HG03439 (cell line): ENCODE measurements around the gene MEIS2.
"Not testable (repeated sequence)": the region's sequence is repeated elsewhere in the genome, so short reads cannot be mapped to it uniquely, and the experiment has no call there.

Source experiments
- ATAC-seq: cut with Tn5 transposase; IDR thresholded peaks from one replicate; pipeline ENCODE4 v1.9.1; 2021; ENCODE audit warnings: mild to moderate bottlenecking, moderate library complexity; ENCODE audit not compliant: unreplicated experiment

The MEIS2 gene

DNA sequence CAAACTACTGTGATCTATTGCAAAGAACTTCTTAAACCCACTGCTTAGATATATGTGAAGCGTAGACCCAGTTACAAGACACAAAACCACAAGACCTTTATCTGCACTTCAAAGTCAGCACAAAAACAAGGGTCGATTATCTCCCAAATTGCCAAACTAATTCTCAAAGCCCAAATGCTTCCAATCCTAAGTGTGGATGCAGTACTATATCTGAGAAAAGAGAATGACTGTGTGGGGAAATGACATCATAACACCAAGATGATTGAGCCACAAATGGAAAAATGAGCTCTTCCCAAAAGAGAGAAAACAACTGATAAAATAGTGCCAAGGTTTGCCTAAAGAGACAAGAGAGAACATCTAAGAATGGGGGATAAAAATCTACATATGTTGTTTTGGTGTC lies 86.2 kb downstream of the MEIS2 start:
- no peak for ATAC-seq

DNA sequence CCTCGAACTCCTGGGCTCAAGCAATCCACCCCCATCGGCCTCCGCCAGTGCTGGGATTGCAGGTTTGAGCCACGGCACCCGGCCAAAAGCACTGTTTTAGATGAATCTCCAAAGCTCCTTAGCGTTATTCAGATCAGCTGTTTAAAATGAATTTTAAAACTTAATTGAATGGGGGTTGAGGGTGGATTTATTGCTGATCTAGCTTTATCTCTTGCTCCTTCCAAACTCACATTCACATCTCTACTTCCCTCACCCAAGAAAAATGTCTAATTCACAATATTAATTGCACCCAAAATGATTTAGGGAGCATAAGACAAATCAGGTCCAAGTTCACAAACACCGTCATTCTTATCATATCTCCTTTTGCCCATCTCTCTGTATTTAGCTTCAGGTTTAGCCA lies 89.8 kb downstream of the MEIS2 start:
- ATAC-seq = no peak

DNA sequence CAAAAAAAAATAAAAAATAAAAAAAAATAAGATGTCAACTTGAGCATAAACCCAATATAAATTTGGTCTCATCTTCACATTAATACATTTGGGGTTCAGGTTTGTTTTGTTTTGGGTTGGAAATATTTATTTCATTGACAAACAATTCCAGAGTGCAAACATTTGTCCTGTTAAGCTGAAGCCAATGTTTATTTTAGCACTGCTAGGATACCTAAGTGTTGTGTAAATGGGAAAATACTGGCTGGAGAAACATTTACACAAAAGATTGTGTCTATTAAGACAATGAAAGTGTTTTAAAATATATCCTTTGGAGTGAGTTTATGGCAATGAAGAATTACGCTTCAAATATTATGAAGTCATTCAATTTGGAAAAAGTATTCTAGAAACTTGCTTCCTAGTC lies 91.1 kb downstream of the MEIS2 start:
- ATAC-seq = no peak

DNA sequence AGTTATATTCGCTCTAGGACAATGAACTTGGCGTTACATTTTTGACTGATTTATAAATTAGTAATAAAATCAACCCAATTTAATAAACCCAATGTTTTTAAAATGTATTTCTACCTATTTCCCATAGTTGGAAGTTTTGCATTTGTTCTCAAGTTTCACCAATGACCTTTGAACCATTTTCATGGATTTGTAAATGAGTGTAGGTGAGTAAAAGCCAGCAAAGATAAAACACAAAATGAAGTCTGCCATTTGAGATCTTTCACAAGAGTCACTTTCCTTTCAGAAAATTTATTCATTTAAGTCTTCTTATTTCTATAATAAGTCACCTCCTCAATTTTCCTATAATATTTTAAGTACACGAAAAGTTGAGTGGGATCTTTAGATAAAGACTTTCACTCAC lies 92.1 kb downstream of the MEIS2 start:
- no peak for ATAC-seq

DNA sequence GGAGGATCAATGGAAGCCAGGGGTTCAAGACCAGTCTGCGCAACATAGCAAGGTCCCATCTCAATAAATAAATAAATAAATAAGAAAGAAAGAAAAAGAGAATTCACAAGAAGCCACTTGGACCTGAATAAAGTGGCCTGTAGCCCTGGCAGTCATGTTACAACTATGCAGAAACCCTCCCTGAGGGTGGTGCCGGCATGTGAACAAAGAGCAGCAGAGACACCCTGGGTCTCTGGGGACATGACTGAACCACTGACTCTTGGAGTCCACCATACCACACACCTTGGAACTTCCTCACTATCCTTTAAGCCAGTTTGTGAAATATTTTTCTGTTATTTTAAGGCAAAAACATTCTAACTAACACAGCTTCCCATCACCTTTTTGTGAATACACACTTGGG lies 93.0 kb downstream of the MEIS2 start:
- no peak for ATAC-seq

DNA sequence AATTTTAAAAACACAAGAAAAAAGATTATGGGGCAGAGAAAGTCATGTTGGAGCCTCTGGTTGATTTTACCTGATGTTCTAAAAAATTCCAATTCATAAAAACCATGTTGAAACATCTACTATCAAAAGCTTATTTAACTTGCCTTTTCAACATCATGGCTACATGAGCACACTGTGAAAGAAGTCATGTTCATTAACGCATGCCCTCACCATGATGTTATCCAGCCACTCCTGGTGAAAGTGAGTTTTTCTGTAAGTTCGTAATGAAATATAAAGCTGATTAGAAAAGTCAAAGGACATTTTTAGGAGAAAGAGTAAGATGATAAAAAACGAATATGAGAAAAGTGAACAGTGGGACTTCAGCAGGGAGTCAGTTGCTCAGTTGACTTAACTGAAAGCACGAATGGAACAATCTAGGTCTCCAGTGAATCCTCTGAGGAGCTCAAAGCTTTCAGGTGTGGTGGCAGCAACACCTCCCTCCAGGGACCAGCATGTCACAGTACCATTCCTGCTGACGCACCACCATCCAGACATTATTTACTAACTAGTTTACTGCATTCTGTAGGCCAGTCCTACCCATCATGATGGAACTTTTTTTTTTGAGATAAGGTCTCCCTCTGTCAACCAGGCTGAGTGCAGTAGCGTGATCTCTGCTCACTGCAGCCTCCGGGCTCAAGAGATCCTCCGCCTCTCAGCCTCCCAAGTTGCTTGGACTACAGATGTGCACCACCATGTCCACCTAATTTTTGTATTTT lies 95.2 kb downstream of the MEIS2 start:
- ATAC-seq = no peak

DNA sequence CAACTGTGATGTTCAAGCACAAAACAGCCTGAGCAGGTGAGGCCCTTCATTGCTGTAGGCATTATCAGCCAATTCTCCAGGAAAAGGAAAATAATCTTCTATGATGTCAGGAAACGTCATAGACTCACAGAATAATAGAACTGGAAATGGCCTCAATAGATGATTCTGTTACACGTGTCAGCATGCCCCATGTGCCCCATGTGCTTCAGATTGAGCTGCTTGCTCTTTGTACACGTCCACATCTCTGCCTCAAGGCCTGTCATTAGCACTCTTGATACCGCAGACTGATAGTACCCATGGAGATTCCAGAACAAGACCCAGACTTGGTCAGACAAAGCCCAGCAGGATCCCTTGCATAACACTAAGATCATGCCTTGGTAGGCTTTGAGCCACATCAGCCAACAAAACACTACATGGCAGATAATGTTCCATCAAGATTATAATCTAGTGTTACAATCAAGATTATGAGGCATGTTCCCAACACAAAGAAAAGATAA lies 95.9 kb downstream of the MEIS2 start:
- ATAC-seq = no peak

DNA sequence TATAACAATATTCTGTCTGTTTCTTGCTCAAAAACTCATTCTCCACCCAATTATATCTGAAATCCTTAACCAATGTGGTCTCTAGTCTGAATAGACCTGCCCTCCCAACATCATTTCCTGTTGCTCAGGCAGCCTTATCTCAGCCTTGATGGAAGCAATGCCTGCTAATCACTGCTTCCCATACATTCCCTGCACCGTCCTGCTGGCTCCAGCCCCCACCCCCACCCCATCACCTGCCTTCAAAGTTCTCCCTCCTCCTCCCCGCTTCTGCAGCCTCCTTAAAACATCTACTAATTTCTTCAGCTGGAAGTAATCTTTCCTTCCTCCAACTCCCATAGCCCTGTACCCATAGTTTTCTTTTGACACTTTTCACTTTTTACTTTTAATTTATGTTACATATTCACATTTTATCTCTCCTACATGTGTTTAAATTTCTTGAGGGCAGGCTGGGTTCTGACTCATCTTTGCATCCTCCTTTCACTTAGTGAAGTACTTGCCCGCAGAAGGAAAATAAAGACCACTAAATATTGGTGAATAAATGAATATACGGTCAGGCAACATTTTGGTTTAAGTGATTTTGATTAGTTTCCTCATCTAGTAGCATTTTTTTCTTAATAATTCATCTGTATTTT lies 98.2 kb downstream of the MEIS2 start:
- no peak for ATAC-seq

DNA sequence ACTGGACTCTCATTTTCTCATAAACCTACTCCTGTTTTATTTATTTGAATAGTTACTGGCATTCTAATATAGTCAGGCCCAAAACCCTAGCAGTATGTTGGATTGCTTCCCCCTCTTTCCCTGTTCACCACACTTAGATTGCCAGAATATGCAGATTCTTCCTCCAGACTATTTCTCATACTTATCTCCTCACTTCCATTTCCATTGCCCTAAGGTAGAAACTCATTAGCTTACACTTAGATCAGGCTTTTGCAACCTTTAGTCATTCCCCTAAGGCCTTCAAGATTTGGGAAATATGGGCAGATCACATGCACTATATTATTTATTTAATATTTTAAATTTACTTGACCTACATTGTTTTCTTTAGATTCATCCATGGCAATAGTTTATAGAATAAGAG lies 98.9 kb downstream of the MEIS2 start:
- ATAC-seq = no peak

DNA sequence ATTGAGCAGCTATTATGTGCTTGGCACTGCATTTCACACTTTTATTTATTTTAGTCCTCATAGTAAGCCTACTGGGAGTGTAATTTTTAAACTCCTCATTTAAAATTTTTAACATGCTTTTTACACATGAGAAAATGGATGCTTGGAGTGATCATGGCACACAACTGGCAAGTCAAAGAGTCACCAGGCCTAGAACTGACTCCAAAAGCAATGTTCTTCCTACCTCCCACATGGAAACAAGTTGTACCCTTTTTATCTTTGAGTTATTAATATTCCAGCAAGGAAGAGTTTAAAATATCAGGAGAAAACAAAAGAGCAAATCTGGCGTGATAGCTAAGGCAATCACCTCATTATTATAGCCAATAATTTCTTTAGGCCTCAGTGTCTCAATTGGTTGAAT lies 100.6 kb downstream of the MEIS2 start:
- no peak for ATAC-seq

DNA sequence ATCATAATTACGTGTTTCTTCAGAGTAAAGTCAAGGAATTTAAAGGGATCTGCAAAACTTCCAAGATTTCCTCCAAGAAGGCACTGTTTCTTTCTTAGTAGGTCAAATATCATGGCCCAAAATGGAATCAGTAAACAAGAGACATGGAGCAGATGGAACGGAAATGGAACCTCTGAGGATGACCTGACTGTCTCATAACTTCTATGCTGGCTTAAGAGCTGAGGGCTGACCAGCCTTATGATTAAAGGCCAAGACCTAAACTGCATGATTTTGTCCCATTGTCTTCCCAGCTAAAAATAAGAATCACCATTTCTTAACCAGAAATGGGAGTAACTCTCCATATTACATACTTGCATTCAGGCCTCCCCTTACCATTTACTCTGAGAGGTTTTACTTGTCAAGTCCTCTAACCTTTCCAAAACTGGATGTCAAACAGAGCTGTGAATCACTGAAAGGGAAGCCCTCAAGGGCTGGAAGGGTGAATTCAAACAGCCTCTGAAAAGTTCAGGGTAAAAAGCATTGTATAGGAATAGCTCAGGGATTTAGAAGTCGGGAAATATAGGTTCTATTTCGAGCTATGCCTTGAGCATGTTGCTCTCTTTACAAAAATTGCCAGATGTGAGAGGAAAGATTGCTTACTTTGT lies 103.7 kb downstream of the MEIS2 start:
- ATAC-seq = no peak

DNA sequence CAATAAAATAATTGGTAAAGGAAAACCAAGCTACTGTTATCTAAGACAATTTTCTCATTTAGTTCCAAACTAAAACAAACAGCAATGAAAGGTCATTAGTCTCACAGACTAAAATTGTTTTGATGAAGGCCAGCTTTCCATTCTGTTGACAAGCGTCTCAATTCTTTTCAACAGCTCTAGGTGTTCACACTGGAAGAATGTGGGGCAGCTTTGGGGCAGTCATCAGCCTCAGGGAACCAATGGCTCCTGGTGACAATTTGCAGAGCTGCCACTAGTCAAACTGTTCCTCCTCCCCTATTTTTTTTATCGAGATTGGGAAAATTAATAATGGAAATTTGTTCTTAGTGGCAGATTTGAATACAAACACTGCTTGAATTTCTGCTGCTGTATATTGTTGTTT lies 104.2 kb downstream of the MEIS2 start:
- no peak for ATAC-seq

DNA sequence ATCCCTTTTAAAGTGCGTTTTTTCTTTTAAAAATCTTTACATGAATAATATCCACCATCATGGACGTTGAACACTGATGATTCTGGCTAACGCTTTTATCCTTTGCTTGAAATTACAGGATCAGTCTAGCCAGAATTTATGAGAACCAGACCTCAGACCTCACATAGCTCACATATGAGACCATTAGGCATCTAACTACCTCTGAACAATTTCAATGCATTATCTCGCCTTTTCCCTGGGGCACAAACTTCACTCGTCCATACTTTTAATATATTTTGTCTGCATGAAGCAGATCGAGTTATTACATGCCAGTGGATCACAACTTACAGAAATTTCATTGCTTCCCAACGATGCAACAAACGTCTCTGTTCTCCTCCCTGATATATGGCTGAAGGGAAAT lies 105.6 kb downstream of the MEIS2 start:
- ATAC-seq = no peak

DNA sequence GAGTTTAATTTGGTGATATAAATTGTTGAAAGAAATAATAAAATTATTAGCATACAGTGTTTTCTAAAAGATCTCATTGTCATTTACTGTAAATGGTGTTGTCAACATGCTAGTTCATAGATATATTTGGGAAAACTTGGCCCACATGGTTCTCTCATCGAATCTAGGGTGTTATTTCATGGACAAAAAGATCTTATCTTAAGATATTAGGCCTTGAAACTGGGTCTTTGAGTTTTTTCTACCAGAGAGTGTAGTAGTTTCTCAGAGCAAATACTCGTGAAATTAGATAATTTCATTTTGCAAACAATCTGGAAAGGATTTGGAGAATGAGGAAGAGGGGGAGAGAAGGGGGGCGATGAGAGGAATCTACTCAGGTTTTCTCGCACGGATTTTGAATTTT lies 107.9 kb downstream of the MEIS2 start:
- no peak for ATAC-seq

DNA sequence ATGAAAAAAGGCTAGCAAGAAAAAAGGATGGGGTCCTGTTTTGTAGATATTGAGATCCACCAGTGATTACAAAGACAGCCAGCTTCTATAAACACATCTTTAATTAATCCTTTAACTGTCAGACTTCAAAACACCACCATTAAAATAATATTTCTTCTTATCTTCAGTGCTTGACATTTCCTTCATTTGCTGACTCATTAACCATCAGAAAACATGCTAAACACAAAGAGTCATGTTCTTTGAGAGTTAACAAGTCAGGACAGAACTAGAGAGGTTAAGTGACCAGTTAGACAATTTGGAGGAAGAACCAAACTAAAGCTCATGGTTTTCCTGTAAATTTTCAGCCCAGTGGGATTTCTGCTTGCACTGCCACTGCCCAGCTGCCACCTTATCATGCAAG lies 111.4 kb downstream of the MEIS2 start:
- ATAC-seq = no peak

DNA sequence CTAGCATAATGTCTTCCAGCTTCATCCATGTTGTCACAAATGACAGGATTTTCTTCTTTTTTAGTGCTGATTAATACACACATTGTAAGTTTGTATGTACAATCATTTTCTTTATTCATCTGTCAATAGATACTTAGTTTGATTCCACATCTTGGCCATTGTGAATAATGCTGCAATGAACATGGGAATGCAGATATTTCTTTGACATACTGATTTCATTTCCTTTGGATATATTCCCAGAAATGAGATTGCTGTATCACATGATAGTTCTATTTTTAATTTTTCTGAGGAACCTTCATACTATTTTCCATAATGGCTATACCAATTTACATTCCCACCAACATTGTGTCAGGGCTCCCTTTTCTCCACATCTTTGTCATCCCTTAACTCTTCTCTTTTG lies 117.9 kb downstream of the MEIS2 start:
- no peak for ATAC-seq

DNA sequence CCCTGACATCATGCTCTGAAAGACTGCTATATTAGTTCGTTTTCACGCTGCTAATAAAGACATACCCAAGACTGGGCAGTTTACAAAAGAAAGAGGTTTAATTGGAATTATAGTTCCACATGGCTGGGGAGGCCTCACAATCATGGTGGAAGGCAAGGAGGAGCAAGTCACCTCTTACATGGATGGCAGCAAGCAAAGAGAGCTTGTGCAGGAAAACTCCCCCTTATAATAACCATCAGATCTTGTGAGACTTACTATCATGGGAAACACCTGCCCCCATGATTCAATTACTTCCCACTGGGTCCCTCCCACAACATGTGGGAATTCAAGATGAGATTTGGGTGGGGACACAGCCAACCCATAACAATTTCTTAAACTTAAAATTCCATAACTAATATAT lies 120.1 kb downstream of the MEIS2 start:
- ATAC-seq = not testable (repeated sequence)

DNA sequence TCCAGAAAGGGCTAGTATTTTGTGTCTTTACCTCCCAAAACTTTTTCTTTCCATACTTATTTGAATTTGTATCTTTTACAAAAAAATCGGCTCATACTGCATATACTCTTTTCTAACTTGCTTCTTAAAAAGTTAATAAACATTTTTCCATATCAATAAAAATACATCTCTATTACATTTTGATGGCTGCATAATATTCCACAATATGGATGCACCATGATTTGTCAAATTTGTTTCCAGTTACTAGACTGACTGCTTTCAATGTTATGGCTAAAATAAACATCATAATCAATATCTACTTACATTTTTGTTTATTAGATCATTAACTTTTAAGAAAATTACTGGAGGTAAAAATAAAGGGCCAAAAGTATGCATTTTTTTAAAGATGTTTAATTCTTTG lies 121.7 kb downstream of the MEIS2 start:
- no peak for ATAC-seq

DNA sequence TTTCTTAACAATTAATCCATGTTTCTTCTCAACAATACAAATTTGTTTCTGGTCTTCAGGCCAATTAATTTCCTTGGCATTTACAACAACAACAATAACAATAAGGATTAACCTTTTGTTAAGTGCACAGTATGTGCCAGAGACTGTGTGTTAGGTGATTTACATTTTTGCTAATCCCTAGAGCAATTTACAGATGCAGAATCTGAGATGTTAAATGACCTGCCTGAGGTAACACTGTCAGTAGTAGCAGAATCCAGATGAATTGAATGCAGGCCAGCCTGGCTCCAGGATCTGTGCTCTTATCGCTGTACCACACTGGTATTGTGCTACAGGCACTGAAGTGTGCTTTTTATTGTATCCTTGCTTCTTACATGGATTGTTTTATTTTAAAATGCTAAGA lies 122.2 kb downstream of the MEIS2 start:
- no peak for ATAC-seq

DNA sequence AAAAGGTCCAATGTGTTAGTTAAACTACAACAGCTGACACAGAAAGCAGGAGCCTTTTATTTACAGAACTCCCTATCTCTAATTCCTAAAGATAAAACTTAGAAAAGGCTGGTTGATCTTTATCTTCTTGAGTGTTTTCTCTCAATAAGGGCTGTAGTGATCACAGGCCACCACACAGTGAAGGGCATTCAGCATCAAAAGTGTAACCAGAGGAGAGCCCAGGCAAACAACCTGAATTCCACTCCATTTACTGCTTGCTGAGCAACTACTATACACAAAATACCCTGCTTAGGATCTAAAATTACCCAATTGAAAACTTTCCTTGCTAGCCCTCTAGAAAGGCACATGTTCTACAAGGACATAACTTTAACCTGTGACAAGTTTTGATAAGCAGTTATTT lies 122.7 kb downstream of the MEIS2 start:
- no peak for ATAC-seq

DNA sequence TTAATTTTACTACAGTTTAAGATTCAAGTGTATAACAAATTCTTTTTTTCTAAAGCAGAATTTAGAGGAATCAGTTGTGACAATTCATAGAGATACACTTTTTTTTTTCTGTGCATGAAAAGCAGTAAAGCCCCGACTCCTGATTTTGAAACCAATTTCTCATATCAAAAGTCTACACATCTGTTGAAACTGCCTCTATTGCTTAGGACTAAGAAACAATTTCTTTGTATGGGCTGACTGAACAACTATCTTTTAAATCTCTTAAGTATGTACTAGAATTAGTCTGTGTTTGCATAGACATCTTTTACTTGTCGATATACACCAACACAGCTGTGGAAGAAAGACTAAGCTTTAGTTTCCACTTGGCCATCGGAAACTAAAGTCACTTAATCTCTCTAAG lies 127.6 kb downstream of the MEIS2 start:
- ATAC-seq = no peak

DNA sequence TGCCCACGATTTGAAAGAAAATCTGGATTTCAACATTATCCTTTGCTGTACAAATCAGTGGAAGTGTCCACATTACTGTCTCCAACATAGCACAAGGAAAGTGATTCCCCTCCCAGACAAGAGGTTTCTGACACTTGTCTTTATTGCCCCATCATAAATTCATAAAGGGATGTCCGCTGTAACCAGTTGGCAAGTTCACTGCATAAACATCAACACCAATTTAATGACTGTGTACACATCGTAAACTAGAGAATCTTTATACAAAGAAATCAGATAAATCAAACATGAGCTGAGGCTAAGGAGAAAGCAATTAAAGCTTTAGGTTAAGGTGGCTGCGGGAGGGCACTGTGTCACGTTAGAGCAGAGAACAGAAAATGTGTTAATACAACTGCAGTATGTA lies 129.8 kb downstream of the MEIS2 start:
- ATAC-seq = no peak
